ENCODE measurements around the gene CXCL8.

CXCL8 gene

GRCh38 chr4:73718375-73719373, 21.7 kb upstream of the CXCL8 start:
- peak; percentile 56 for DNase-seq (ENCODE audit: low read depth)

- DNase-seq (ENCODE audit: low read depth), result peak; percentile 89
Measured at GRCh38 chr4:73721435-73721834, 18.9 kb upstream of the CXCL8 start.

DNA sequence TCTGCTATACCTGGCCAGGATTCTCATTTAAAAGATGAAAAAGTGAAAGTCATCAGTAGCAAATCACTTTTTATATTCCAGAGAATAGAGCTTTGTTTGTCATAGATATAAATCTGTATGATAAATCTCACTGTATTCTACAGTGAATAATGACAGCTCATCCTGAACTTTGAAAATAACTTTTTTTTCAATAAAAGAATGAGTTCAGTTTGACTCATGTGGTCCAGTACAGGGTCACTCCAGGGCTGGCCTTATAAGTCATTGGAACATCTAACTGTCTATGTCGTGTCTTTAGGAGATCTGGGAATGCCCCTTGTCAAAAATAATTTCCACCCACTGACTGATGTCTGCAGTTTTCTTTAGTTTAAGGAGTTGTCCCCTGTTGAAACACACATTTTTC, 18.5 kb upstream of the CXCL8 start:
- DNase-seq (ENCODE audit: low read depth), result peak; percentile 92

DNA sequence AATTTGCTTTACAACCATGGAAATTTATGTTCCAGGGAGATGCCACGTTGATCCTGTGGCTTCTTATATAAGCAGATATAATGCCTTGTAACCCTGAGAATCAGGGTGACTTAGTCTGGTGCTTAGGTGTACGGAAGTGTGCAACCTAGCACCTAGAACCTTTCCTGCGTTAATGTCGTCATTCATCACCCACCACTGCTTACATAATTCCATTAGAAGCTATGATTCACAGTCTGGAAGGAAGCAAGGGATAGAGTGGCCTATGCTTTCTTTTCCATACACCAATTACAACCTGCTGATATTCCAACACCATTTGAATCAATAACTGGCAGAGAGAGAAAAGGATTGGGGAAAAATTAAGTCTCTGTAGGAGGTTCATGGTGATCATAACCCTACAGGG, 17.3 kb upstream of the CXCL8 start:
- DNase-seq (ENCODE audit: low read depth), result peak; percentile 85

GRCh38 chr4:73723928-73724327, 16.4 kb upstream of the CXCL8 start:
- no peak for DNase-seq (ENCODE audit: low read depth)

- DNase-seq (ENCODE audit: low read depth), result no peak
Measured at GRCh38 chr4:73725510-73725909, 14.9 kb upstream of the CXCL8 start.

GRCh38 chr4:73725985-73726384, 14.4 kb upstream of the CXCL8 start:
- DNase-seq (ENCODE audit: low read depth), result peak; percentile 98

DNA sequence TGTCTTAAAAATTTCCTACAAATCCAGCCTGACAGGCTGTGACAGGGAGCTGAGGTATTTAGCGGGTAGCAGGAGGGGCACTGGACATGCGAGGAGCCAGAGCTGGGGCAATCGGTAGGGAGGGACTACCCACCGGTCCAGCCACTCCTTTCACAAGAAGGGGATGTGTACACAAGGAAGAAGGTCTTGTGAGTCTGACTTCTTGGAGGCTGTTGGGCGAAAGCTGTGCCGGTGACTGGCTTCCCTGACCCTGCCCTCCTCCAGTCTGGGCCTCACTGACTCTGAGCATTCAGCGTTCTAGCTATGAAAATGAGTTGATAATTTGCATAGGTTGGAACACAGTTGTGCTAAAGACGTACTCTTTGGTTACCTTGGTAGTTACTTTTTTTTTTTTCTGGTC, 12.7 kb upstream of the CXCL8 start:
- no peak for DNase-seq (ENCODE audit: low read depth)

DNA sequence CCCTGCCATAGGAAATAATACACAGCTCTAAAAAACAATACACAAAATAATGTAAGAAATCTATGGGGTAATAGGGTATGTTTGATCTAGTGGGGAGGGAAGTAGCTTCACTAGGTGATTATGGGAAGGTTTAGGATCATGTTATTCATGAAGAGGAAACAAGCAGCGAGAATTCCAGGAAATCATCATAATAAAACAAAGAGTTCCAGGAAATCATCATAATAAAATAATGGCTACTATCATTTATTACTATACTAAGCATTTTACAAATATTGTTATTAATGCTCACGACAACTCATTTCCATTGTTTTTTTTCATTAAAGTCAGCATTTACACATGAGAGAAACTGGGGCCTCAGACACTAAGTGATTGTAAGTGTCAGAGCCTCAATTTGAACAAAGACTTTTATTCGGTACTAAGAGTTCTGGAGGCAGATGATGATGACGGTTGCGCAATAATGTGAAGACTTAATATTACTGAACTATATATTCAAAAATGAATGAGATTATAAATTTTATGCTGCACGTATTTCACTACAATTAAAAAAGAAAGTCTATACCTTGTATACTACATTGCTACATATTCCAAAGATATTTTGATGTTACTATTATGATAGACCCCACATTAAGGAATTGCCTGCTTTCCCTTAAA, 12.2 kb upstream of the CXCL8 start:
- no peak for DNase-seq (ENCODE audit: low read depth)

DNA sequence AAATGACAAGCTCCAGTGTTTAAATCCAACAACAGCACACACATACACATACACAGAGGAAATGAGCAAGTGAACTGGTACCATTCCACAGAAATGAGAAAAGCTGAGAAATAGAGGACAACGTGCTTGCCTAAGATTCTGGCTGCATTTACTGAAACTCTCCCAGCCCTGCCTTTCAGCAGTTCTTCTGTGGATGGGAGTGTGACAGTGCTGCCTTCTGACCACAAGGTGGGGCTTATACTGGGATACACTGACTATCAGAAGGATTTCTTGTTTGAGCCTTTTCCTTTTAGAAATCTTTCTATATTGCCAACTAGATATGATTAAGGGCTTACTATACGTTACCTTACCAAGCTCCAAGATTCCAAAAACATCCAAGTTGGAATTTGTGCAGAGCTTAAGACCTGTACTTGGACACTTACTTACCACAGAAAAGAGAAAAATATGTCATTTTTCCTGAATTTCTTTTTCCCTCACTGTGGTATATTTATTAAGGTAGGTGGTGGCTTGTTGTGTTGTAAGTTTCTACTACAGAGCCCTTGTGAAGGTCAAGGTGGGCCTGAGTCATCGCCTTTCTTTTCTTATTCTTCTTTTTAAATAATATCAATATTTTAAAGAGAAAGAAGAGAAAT, 10.7 kb upstream of the CXCL8 start:
- DNase-seq (ENCODE audit: low read depth), result peak; percentile 88

DNA sequence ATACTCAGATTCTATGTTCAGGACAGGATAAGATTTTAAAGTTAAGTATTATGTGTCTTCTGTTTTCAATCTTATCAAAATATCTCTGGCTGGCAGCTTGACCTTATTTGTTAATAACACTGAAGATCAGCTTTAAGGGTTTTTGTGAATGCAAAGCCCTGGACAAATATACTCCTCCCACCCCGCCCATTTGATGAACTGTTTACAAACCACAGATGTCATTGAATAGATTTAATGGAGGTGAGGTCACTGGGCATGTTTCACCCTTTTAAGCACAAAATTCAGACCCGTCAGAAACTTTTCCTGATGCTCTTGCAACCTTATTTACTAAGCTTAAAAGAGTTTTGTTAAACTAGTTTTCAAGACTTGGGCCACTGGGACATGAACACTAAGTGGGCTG, 10.1 kb upstream of the CXCL8 start:
- DNase-seq (ENCODE audit: low read depth), result peak; percentile 73

GRCh38 chr4:73730867-73731266, 9.5 kb upstream of the CXCL8 start:
- no peak for DNase-seq (ENCODE audit: low read depth)

- DNase-seq (ENCODE audit: low read depth), result no peak
Measured at GRCh38 chr4:73731968-73732610, 8.3 kb upstream of the CXCL8 start.

DNA sequence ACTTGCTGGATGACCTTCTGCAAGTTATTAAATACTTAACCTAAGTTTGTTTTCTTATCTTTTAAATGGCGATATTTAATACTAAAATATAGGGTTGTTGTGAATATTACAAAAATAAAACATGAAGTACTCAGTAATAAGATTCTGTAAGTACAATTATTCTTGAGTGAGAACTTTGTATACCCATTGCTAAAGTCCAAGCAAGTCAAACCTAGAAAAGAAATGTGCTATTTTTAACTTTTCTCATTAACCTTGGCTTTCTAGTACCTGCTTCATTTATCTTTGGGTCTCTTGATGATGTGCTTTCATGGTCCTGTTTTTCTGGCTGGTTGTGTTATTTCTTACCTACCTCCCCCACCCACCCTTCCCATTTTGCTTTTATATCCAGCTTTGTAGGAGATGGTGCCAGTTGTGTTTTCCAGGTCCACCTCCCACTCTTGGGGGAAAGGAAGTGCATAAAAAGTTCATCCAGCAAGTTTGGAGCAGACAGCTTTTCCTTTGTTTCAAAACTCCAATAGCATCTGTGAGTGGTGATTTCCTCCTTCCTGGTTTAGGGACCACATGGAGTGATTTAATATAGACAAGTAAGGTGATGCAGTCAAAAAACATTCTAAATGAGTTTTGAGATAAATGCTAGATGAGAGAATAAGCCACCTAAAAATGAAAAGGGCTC, 7.5 kb upstream of the CXCL8 start:
- DNase-seq (ENCODE audit: low read depth), result no peak

DNA sequence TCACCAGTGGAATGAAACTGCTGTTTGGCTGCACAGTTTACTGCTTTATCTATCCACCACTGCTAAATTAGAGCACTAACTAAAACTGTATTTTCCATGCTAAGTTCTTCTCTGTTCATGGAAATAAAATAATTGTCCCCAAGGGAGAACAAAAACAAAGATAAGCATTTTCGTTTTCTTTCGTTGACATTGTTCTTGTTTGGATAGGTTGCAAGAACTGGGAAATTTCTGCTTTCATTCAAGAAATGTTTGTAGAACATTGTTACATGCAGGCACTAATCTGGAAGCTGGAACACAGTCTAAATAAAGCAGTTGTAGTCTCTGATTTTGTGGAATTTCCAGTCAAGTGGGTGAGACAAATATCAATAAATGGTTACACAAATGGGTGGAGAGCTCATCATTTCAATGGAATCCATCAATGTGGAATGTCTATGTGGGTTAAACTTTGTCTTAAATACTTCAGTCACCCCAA, 5.8 kb upstream of the CXCL8 start:
- DNase-seq (ENCODE audit: low read depth), result peak; percentile 62

DNA sequence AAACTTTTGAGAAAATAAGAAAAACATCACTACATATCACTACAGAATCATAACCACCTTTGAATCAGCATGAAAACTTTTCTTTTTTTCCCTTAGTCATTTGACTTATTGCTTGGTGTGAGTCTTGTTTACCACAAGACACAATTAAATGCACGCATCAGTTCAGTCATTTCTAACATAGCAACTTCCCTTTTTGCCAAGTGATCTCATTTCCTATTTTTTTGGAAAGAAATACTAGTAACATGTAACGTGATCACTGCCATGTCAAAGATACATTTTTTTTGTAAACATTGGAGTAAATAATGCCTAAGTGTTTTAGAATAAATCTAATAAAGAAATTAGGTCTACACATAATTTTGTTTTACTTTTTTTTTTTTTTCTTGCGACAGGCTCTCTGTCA, 5.1 kb upstream of the CXCL8 start:
- peak; percentile 90 for DNase-seq (ENCODE audit: low read depth)

DNA sequence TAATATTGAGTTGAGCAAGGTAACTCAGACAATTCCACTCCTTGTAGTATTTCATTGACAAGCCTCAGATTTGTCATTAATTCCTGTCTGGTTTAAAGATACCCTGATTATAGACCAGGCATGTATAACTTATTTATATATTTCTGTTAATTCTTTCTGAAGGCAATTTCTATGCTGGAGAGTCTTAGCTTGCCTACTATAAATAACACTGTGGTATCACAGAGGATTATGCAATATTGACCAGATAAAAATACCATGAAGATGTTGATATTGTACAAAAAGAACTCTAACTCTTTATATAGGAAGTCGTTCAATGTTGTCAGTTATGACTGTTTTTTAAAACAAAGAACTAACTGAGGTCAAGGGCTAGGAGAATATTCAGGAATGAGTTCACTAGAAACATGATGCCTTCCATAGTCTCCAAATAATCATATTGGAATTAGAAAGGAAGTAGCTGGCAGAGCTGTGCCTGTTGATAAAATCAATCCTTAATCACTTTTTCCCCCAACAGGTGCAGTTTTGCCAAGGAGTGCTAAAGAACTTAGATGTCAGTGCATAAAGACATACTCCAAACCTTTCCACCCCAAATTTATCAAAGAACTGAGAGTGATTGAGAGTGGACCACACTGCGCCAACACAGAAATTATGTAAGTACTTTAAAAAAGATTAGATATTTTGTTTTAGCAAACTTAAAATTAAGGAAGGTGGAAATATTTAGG, 821 bp downstream of the CXCL8 start:
- peak; percentile 39 for DNase-seq (ENCODE audit: low read depth)

DNA sequence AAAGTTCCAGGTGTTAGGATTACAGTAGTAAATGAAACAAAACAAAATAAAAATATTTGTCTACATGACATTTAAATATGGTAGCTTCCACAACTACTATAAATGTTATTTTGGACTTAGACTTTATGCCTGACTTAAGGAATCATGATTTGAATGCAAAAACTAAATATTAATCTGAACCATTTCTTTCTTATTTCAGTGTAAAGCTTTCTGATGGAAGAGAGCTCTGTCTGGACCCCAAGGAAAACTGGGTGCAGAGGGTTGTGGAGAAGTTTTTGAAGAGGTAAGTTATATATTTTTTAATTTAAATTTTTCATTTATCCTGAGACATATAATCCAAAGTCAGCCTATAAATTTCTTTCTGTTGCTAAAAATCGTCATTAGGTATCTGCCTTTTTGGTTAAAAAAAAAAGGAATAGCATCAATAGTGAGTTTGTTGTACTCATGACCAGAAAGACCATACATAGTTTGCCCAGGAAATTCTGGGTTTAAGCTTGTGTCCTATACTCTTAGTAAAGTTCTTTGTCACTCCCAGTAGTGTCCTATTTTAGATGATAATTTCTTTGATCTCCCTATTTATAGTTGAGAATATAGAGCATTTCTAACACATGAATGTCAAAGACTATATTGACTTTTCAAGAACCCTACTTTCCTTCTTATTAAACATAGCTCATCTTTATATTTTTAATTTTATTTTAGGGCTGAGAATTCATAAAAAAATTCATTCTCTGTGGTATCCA, 1.6 kb downstream of the CXCL8 start:
- peak; percentile 29 for DNase-seq (ENCODE audit: low read depth)

DNA sequence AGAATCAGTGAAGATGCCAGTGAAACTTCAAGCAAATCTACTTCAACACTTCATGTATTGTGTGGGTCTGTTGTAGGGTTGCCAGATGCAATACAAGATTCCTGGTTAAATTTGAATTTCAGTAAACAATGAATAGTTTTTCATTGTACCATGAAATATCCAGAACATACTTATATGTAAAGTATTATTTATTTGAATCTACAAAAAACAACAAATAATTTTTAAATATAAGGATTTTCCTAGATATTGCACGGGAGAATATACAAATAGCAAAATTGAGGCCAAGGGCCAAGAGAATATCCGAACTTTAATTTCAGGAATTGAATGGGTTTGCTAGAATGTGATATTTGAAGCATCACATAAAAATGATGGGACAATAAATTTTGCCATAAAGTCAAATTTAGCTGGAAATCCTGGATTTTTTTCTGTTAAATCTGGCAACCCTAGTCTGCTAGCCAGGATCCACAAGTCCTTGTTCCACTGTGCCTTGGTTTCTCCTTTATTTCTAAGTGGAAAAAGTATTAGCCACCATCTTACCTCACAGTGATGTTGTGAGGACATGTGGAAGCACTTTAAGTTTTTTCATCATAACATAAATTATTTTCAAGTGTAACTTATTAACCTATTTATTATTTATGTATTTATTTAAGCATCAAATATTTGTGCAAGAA, 2.3 kb downstream of the CXCL8 start:
- peak; percentile 52 for DNase-seq (ENCODE audit: low read depth)

GRCh38 chr4:73743281-73743680, 2.9 kb downstream of the CXCL8 start:
- DNase-seq (ENCODE audit: low read depth), result peak; percentile 41

Data from ELR (cell line).